GM12801 (cell line): Measurements from ENCODE around the gene ADCY2.

Experiments
- TF ChIP-seq, protein P1 (sequence below): IDR thresholded peaks from one replicate; pipeline ENCODE4 v1.5.1; 2011; ENCODE audit warnings: control low read depth; ENCODE audit not compliant: insufficient read length; ENCODE audit errors: extremely low read depth

Gene ADCY2

DNA sequence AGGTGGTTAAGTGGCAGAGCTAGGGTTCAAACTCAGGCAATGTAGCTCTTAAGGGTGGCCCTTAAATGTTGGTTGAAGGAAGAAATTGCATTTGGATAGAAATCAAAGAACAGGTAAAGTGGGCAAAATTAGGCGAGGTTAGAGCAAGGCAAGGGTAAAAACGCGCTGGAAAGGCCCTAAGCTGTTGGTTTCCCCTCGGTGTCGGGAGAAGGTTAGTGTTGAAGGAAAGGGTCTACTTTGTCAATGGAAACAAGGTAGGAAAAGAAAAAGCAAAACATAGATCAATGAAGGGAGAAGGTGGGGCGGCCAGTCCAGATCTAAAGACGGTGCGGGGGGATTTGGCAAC lies 472.5 kb downstream of the ADCY2 start:
- TF ChIP-seq, protein P1, sequence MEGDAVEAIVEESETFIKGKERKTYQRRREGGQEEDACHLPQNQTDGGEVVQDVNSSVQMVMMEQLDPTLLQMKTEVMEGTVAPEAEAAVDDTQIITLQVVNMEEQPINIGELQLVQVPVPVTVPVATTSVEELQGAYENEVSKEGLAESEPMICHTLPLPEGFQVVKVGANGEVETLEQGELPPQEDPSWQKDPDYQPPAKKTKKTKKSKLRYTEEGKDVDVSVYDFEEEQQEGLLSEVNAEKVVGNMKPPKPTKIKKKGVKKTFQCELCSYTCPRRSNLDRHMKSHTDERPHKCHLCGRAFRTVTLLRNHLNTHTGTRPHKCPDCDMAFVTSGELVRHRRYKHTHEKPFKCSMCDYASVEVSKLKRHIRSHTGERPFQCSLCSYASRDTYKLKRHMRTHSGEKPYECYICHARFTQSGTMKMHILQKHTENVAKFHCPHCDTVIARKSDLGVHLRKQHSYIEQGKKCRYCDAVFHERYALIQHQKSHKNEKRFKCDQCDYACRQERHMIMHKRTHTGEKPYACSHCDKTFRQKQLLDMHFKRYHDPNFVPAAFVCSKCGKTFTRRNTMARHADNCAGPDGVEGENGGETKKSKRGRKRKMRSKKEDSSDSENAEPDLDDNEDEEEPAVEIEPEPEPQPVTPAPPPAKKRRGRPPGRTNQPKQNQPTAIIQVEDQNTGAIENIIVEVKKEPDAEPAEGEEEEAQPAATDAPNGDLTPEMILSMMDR = no peak

DNA sequence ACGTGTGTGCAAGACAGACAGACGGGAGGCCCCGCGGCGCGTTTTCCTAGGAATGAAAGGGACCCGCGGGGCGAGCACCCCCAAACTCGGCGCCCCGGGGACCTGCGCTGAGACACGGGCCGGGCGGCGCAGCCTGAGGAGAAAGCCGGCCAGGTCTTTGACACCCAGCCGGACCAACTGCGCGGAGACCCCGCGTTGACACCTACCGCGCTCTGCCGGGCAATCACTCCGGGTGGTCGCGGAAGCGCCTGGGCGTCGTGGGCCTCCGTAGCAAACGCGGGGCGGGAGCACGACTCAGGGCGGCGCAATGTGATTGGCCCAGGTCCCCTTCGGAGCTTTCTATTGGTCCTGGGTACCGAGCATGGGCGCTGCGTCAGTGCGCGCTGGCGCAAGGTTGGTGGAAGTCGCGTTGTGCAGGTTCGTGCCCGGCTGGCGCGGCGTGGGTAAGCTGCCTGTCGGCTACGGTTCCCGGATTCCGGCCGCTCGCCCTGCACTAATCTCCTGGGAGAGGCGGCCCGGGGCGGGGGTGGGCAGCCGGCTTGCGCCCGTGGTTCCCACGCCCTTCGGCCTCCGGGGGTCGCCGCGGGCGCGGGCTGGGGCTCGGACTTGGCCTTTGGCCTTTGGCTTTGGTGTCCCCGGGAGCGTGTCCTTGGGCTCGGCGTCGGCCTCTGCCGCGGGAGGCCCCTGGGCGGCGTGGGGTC lies 473.0 kb downstream of the ADCY2 start, which contains the start of the genes FASTKD3 and MTRR:
Gene FASTKD3, minus strand, starts transcription at position 259 of the 701 bp plus-strand sequence. CDS start 948 bp downstream, outside the sequence.
Gene MTRR, plus strand, starts transcription at position 376 of the 701 bp plus-strand sequence. CDS start 1,647 bp downstream, outside the sequence.
- TF ChIP-seq, protein P1 = no peak

DNA sequence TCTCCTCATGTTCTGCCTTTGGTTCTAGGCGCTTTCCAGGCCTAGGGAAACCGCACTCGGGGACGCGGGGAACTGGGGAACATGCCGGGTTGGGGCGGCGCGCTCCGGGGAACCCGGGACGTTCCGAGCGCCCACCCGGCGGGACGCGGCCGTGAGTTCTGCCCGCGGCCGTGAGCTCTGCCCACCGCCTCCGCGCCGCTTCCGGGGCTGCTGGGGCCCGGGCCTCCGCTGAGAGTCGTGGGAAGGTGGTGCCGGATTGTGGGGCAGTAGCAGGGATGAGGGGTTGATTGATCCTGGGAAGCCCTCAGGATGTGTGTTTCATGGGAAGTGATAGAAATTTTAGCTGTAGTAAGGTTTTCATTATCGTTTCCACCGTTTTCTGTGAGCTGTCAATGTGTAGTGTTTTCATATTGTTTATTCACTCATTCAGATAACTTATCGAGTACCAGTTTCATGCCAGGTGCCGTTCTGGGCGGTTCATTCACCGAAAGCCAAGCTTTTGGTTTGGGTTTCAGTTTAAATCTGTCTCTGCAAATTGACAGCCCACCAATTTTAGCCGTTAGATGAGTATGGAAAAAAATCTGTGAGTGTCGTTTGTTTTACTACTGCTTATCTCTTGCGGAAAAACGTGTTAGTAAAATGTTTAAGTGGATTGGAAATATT lies 473.7 kb downstream of the ADCY2 start:
- TF ChIP-seq, protein P1 = no peak

DNA sequence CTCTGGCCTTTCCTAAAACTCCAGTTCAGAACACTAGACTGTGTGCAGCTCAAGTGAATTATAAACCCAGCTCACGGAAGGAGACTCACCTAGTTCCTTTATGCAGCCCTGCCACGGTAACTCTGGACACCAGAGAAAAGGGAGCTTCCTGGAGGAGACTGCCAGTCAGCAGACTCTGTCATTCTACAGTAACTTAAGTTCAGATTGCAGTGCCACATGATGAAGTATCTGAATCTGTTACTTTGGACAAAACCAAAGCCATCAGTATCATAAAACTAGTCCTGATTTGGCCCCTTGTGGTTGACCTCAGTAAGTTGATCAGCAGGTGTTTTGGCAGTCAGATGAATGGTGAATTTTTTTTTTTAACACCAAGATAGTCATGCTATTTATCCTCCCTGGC lies 475.7 kb downstream of the ADCY2 start:
- TF ChIP-seq, protein P1 = no peak

DNA sequence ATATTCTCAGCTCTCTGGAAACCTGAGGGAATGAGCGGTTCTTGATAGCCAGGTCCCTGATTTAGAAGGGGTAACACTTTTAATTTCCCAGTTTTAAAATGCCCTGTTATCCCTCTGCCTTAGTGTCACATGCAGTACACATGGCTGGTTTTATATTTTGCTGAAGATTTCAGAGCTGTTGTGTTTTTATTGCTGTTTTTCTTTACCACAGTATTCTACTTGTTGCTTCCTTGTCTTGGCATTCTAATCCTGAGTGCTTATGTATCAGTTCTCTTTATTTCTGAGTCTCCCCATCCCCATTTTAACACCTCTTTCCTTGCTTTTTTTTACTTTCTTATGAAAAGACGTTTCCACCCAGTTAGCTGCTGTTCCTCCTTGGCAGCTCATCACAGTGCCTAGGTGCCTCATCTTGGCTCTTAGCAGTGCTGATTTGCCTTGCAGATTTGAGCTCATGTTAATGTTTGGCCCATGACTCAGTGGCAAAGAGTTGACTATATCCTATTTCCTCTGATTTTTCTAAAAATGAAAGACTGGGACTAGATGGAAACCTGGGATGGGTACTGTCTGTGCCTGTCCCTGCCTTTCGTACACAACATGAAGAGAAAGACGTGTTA lies 476.7 kb downstream of the ADCY2 start:
- TF ChIP-seq, protein P1 = no peak

DNA sequence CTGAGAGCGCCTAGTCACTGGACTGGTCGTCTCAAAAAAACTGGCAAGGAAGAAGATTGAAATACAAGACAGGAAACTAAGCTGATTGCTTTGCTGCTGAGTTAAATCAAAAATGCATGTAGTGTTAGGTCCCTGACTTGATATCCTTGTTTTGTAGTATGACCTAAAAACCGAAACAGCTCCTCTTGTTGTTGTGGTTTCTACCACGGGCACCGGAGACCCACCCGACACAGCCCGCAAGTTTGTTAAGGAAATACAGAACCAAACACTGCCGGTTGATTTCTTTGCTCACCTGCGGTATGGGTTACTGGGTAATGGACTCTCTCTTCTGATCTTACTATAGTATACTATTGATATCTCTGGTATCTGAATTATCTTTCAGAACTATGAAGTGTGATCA lies 477.3 kb downstream of the ADCY2 start:
- TF ChIP-seq, protein P1 = no peak

DNA sequence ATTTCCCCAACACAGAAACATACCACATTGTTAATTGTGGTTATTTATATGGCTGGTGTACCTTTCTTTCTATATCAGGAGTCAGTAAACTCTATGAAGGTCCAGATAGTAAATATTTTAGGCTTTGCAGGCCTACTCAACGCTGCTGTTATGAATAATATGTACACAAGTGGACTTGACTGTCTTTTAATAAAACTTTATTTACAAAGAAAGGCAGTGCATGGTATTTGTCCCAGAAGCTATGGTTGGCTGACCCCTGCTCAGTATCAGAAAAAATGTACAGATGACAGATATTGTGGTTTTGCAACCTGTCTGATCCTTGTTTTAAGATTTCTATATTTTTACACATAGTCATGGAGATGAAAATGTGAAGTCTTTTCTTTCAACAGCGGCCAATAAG lies 478.7 kb downstream of the ADCY2 start:
- TF ChIP-seq, protein P1 = no peak
